ENCODE measurements around the gene TMEM244.
"Not testable (repeated sequence)": the region's sequence is repeated elsewhere in the genome, so short reads cannot be mapped to it uniquely, and the experiment has no call there.

The TMEM244 gene

DNA sequence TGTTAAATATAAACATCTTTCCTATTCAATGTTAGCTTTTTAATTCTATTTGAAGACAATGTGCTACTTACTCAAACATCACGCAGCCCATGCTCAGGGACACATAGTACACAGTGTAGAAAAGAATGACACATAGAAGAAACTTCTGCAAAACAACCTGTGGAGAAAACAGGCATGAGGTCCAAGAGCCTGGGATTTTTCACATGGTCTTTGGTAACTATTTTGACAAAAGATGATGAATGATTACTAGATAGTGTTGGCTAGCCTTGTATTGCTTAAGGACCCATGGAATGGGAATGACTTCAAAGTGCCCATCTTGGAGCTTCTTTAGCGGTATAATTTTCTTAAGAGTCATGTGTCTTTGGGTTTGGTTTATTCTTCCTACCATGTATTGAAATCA lies 15.4 kb downstream of the TMEM244 start:
- no peaks in the 10 kb centered on the region for H3K27me3 Mint-ChIP-seq
- no peak for ATAC-seq
- no peaks in the 10 kb centered on the region for H3K4me1 Mint-ChIP-seq
- H3K4me3 Mint-ChIP-seq = no peak overlapping the region
- H3K9me3 Mint-ChIP-seq = no peaks in the 10 kb centered on the region
- no peak overlapping the region for H3K27ac Mint-ChIP-seq
- DNase-seq = no peak

DNA sequence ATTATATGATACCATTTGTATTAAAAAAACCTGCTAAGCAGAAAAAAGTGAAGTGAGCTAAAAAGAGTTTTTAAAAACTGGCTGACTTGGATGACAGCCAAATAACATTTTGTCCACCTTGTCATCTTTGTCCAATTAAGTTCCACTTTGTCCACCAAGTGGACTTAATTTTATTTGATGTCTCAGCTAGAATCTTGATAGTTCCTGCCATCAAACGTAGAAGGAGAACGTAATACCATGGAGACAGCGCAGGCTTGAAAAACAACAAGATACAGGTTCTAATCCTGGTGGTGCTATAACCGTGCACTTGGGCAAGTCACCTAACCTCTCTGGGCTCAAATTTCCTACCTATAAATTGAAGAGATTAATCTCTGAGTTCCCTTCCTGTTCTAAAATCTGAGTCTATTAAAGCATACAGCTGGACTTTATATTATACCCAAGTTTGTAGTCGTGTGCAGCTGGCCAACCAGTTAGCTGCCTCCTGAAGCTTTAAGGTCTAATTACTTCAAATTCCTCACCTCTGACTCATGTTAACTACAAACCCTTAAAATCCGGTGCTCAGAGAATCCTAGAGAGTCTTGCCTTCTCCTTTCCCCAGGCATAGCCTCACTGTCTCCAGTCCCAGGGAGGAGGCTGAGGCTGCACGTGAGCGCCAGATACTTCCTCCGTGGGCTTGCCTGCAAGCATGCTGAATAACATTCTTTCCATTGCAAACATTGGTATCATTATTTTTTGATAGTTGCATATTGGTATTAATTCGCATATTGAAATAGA lies 16.8 kb downstream of the TMEM244 start:
- Mint-ChIP-seq H3K27ac (no peak overlapping the region), H3K4me1 (no peaks in the 10 kb centered on the region), H3K4me3 (no peak overlapping the region), H3K27me3 (peaks cover 8% of the 10 kb centered on the region), H3K9me3 (no peaks in the 10 kb centered on the region)
- DNase-seq (no peak), ATAC-seq (no peak)

GRCh38 chr6:129843573-129843972 lies 17.5 kb downstream of the TMEM244 start:
- no peak overlapping the region for H3K4me3 Mint-ChIP-seq
- peaks cover 8% of the 10 kb centered on the region for H3K27me3 Mint-ChIP-seq
- H3K27ac Mint-ChIP-seq = no peak overlapping the region
- no peak for ATAC-seq
- H3K9me3 Mint-ChIP-seq = no peaks in the 10 kb centered on the region
- no peak for DNase-seq
- no peaks in the 10 kb centered on the region for H3K4me1 Mint-ChIP-seq

GRCh38 chr6:129842881-129843409 lies 18.2 kb downstream of the TMEM244 start:
- no peaks in the 10 kb centered on the region for H3K4me1 Mint-ChIP-seq
- H3K27me3 Mint-ChIP-seq = peaks cover 8% of the 10 kb centered on the region
- ATAC-seq = no peak
- H3K4me3 Mint-ChIP-seq = no peak overlapping the region
- no peak for DNase-seq
- H3K27ac Mint-ChIP-seq = no peak overlapping the region
- H3K9me3 Mint-ChIP-seq = peaks cover 0 to 5% of the 10 kb centered on the region in 2 donors

- H3K27me3 Mint-ChIP-seq = peaks cover 8% of the 10 kb centered on the region
- H3K4me1 Mint-ChIP-seq = no peaks in the 10 kb centered on the region
- no peak for ATAC-seq
- no peak overlapping the region for H3K27ac Mint-ChIP-seq
- no peak for DNase-seq
- peaks cover 0 to 5% of the 10 kb centered on the region in 2 donors for H3K9me3 Mint-ChIP-seq
- no peak overlapping the region for H3K4me3 Mint-ChIP-seq
Measured at GRCh38 chr6:129842137-129842536, 19.0 kb downstream of the TMEM244 start.

- H3K27me3 Mint-ChIP-seq, H3K9me3 Mint-ChIP-seq, DNase-seq, ATAC-seq, H3K27ac Mint-ChIP-seq, H3K4me1 Mint-ChIP-seq, H3K4me3 Mint-ChIP-seq: not testable (repeated sequence)
Measured at GRCh38 chr6:129839562-129839961, 21.6 kb downstream of the TMEM244 start.

DNA sequence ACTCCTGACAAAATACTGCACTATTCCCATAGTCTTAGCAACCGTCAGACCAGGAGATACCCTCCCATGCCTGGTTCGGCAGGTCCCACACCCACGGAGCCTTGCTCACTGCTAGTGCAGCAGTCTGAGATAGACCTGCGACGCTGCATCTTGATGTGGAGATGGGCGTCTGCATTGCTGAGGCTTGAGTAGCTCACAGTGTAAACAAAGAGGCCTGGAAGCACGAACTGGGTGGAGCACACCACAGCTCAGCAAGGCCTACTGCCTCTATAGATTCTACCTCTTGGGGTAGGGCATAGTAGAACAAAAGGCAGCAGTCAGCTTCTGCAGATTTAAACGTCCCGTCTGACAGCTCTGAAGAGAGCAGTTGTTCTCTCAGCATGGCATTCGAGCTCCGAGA lies 25.4 kb downstream of the TMEM244 start:
- Mint-ChIP-seq H3K4me3 (no peak overlapping the region), H3K9me3 (peaks cover 0 to 10% of the 10 kb centered on the region in 2 donors), H3K27ac (no peak overlapping the region), H3K4me1 (no peaks in the 10 kb centered on the region), H3K27me3 (peaks cover 8% of the 10 kb centered on the region)
- no peak for ATAC-seq
- DNase-seq = no peak

GRCh38 chr6:129832299-129832698 lies 28.8 kb downstream of the TMEM244 start:
- no peaks in the 10 kb centered on the region for H3K4me1 Mint-ChIP-seq
- ATAC-seq (no peak), DNase-seq (no peak)
- H3K9me3 Mint-ChIP-seq = peaks cover 0 to 5% of the 10 kb centered on the region in 2 donors
- no peaks in the 10 kb centered on the region for H3K27me3 Mint-ChIP-seq
- H3K27ac Mint-ChIP-seq = no peak overlapping the region
- no peak overlapping the region for H3K4me3 Mint-ChIP-seq

- DNase-seq = no peak
- no peak overlapping the region for H3K4me3 Mint-ChIP-seq
- H3K27ac Mint-ChIP-seq = no peak overlapping the region
- no peaks in the 10 kb centered on the region for H3K27me3 Mint-ChIP-seq
- no peaks in the 10 kb centered on the region for H3K4me1 Mint-ChIP-seq
- no peak for ATAC-seq
- H3K9me3 Mint-ChIP-seq = no peaks in the 10 kb centered on the region
Measured at GRCh38 chr6:129828229-129828628, 32.9 kb downstream of the TMEM244 start.

DNA sequence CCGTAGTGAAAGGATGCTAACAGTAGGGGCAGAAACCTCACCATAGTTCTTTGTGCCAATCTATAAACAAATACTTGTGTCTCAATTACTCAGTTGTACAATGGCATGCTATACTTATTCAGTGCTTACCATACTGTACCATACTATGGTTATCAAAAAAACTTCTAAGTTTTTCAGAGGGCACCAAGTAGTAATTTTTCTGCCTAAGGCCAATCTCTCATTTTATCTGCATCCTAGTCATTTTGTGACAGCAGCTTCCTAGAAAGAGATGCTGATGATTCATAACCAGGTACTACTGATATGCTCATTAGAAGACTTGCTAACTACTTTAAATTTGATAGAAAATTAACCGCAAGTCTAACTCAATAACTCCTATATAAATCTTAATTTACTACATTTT lies 42.9 kb downstream of the TMEM244 start:
- Mint-ChIP-seq H3K27me3 (peaks cover 9% of the 10 kb centered on the region), H3K4me3 (no peak overlapping the region), H3K27ac (no peak overlapping the region), H3K4me1 (peaks cover 12% of the 10 kb centered on the region), H3K9me3 (no peaks in the 10 kb centered on the region)
- DNase-seq = no peak
- peak; percentile 66 for ATAC-seq

DNA sequence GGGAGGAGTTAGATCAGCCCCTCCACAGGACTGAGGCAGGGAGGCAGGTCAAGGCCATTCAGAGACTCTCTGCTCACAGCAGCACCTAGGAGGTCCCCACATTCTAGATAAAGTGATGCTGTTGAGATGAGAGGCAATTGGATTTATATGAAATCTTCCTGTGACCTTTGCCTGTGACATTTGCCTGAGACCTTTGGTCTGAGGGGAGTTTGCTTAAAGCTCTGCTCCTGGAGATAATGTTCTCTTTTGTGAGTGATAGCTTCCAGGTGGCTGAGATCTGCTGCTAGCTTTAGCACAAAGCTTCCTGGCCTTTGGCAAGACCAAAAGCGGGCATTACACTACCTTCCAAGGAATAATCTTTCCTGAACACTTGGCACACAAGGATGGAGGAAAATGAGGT lies 43.3 kb downstream of the TMEM244 start:
- no peak overlapping the region for H3K4me3 Mint-ChIP-seq

GRCh38 chr6:129817332-129817731 lies 43.8 kb downstream of the TMEM244 start:
- H3K27me3 Mint-ChIP-seq = peaks cover 9% of the 10 kb centered on the region
- peak; percentile 37 for ATAC-seq
- no peaks in the 10 kb centered on the region for H3K9me3 Mint-ChIP-seq
- no peak overlapping the region for H3K27ac Mint-ChIP-seq
- peaks cover 12% of the 10 kb centered on the region for H3K4me1 Mint-ChIP-seq
- no peak for DNase-seq
- H3K4me3 Mint-ChIP-seq = no peak overlapping the region

More for the DNA sequence above, 43.3 kb downstream of the TMEM244 start:
- DNase-seq = no peak
- Mint-ChIP-seq H3K4me1 (peaks cover 12% of the 10 kb centered on the region), H3K27ac (no peak overlapping the region), H3K27me3 (peaks cover 9% of the 10 kb centered on the region), H3K9me3 (no peaks in the 10 kb centered on the region)
- peak; percentile 48 for ATAC-seq

GRCh38 chr6:129812145-129812777 lies 48.9 kb downstream of the TMEM244 start:
- Mint-ChIP-seq H3K4me3 (no peak overlapping the region), H3K27ac (no peak overlapping the region), H3K4me1 (peaks cover 2% of the 10 kb centered on the region), H3K9me3 (peaks cover 9 to 14% of the 10 kb centered on the region in 2 donors), H3K27me3 (peaks cover 11% of the 10 kb centered on the region)
- no peak for DNase-seq
- ATAC-seq = no peak

- peaks cover 16% of the 10 kb centered on the region for H3K27me3 Mint-ChIP-seq
- H3K4me1 Mint-ChIP-seq, ATAC-seq: not testable (repeated sequence)
Measured at GRCh38 chr6:129807141-129807540, 54.0 kb downstream of the TMEM244 start.

DNA sequence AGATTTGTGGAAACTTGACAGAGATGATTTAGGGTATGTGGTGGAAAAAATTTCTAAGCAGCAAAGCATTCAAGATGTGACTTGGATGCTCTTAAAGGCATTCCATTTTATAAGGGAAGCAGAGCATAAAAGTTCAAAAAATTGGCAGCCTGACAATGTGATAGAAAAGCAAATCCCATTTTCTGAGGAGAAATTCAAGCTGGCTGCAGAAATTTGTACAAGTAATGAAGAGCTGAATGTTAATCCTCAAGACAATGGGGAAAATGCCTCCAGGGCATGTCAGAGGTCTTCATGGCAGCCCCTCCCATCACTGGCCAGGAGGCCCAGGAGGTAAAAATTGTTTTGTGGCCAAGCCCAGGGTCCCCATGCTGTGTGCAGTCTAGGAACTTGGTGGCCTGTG lies 58.2 kb downstream of the TMEM244 start:
- DNase-seq, H3K4me1 Mint-ChIP-seq, ATAC-seq, H3K4me3 Mint-ChIP-seq, H3K27ac Mint-ChIP-seq: not testable (repeated sequence)
- H3K27me3 Mint-ChIP-seq = peaks cover 10% of the 10 kb centered on the region
- peaks cover 12 to 22% of the 10 kb centered on the region in 2 donors for H3K9me3 Mint-ChIP-seq

More at GRCh38 chr6:129807141-129807540, 54.0 kb downstream of the TMEM244 start:
- not testable (repeated sequence) for H3K27ac Mint-ChIP-seq, DNase-seq, H3K4me3 Mint-ChIP-seq
- H3K9me3 Mint-ChIP-seq = peaks cover 20 to 29% of the 10 kb centered on the region in 2 donors

DNA sequence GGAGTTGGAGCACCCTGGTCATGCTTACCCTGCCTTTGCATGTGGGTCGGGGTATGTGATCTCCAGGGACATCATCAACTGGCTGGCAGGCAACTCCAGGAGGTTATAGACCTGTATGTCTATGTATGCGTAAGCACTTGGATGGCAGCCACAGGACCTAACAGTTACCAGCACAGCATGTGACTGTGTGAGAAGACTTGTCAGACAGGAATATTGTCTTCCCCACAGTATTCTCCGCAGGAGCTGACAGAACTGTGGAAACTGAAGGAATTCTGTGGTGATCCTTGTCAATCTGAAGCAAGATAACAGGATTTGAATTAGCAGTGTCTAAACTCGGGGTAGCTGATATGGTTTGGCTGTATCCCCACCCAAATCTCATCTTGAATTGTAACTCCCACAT lies 59.2 kb downstream of the TMEM244 start:
- no peak for DNase-seq
- no peak overlapping the region for H3K27ac Mint-ChIP-seq
- H3K4me3 Mint-ChIP-seq = no peak overlapping the region
- peaks cover 10% of the 10 kb centered on the region for H3K27me3 Mint-ChIP-seq
- no peak for ATAC-seq
- no peaks in the 10 kb centered on the region for H3K4me1 Mint-ChIP-seq
- peaks cover 6 to 22% of the 10 kb centered on the region in 2 donors for H3K9me3 Mint-ChIP-seq
